ENCODE measurements around the gene A4GNT. TPM values are rescaled to one million over a fixed set of nuclear protein-coding genes. Genes with fewer than 3 reads are reported as not detected.
"Not testable (repeated sequence)": the region's sequence is repeated elsewhere in the genome, so short reads cannot be mapped to it uniquely, and the experiment has no call there.

The A4GNT gene
- total RNA-seq, 4 donors from 2014 or later = not detected

DNA sequence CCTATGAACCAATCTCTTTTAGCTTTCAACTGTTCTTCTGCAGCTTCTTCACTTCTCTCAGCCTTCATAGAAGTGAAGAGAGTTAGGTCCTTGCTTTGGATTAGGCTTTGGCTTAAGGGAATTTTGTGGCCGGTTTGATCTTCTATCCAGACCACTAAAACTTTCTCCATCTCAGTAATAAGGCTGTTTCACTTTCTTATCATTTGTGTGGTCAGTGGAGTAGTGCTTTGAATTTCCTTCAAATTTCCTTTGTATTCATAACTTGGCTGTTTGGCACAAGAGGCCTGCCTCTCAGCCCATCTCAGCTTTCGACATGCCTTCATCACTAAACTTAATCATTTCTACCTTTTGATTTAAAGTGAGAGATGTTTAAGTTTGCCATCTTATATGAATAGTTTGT lies 38.5 kb downstream of the A4GNT start:
- Histone ChIP-seq H3K4me1 (peaks cover 3% of the 10 kb centered on the region), H3K27me3 (no peaks in the 10 kb centered on the region), H3K9me3 (no peaks in the 10 kb centered on the region), H3K36me3 (peaks cover 21% of the 10 kb centered on the region), H3K27ac (no peak overlapping the region), H3K4me3 (no peak overlapping the region)
- TF ChIP-seq POLR2AphosphoS5 (IDR thresholded peaks at IDR 0.05) (no peak), POLR2A (IDR thresholded peaks at IDR 0.05) (no peak), EP300 (IDR thresholded peaks at IDR 0.05) (no peak)
- TF ChIP-seq, protein P1, sequence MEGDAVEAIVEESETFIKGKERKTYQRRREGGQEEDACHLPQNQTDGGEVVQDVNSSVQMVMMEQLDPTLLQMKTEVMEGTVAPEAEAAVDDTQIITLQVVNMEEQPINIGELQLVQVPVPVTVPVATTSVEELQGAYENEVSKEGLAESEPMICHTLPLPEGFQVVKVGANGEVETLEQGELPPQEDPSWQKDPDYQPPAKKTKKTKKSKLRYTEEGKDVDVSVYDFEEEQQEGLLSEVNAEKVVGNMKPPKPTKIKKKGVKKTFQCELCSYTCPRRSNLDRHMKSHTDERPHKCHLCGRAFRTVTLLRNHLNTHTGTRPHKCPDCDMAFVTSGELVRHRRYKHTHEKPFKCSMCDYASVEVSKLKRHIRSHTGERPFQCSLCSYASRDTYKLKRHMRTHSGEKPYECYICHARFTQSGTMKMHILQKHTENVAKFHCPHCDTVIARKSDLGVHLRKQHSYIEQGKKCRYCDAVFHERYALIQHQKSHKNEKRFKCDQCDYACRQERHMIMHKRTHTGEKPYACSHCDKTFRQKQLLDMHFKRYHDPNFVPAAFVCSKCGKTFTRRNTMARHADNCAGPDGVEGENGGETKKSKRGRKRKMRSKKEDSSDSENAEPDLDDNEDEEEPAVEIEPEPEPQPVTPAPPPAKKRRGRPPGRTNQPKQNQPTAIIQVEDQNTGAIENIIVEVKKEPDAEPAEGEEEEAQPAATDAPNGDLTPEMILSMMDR (IDR thresholded peaks at IDR 0.05) = no peak
- DNase-seq (ENCODE audit: low spot score in 2 of 2) = no peak
- WGBS = 89% methylated on average over 2 of the region's 2 CpGs

DNA sequence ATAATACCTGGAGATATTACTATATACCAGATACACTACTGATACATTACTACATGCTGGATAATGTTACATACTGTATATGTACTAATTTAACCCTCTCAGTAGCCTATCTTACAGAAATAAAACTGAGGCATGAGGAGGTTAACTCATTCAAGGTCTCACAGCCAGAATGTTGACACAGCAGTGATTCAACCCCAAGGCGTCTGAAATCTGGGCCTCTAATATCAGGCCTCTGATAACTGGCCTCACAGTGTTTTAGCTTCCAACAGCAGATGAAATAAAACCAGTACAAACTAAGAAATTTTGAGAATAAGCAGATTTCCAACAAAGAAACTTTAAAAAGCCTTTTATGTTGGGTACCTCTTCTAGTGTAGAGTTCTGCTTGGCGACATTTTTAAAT lies 40.2 kb downstream of the A4GNT start:
- no peak overlapping the region for H3K27ac ChIP-seq
- WGBS = 84% methylated on average over 2 of the region's 2 CpGs
- TF ChIP-seq POLR2A (IDR thresholded peaks at IDR 0.05) = no peak
- TF ChIP-seq, protein P1 (IDR thresholded peaks at IDR 0.05) = no peak
- TF ChIP-seq EP300 (IDR thresholded peaks at IDR 0.05) = no peak
- TF ChIP-seq POLR2AphosphoS5 (IDR thresholded peaks at IDR 0.05) = no peak
- H3K27me3 ChIP-seq = no peaks in the 10 kb centered on the region
- peaks cover 33% of the 10 kb centered on the region for H3K36me3 ChIP-seq
- no peak overlapping the region for H3K4me3 ChIP-seq
- no peaks in the 10 kb centered on the region for H3K9me3 ChIP-seq
- no peaks in the 10 kb centered on the region for H3K4me1 ChIP-seq
- no peak for DNase-seq (ENCODE audit: low spot score in 2 of 2)

GRCh38 chr3:138089091-138089490 lies 43.1 kb downstream of the A4GNT start:
- Histone ChIP-seq H3K9me3 (no peaks in the 10 kb centered on the region), H3K27ac (no peak overlapping the region), H3K27me3 (no peaks in the 10 kb centered on the region), H3K4me3 (no peak overlapping the region), H3K4me1 (no peaks in the 10 kb centered on the region), H3K36me3 (peaks cover 38% of the 10 kb centered on the region)
- TF ChIP-seq POLR2AphosphoS5 (IDR thresholded peaks at IDR 0.05) (no peak), POLR2A (IDR thresholded peaks at IDR 0.05) (no peak), EP300 (IDR thresholded peaks at IDR 0.05) (no peak)
- TF ChIP-seq, protein P1 (IDR thresholded peaks at IDR 0.05) = no peak
- DNase-seq (ENCODE audit: low spot score in 2 of 2) = no peak
- 52% methylated on average over 3 of the region's 3 CpGs for WGBS

- 100% methylated on average over 1 of the region's 3 CpGs for WGBS
- not testable (repeated sequence) for H3K27me3 ChIP-seq; H3K4me3 ChIP-seq; DNase-seq (ENCODE audit: low spot score in 2 of 2); H3K27ac ChIP-seq; H3K9me3 ChIP-seq
- peaks cover 20% of the 10 kb centered on the region for H3K4me1 ChIP-seq
- H3K36me3 ChIP-seq = peaks cover 38% of the 10 kb centered on the region
Observed at GRCh38 chr3:138085745-138086144, 46.4 kb downstream of the A4GNT start.

- no peak for DNase-seq (ENCODE audit: low spot score in 2 of 2)
- Histone ChIP-seq H3K27ac (no peak overlapping the region), H3K4me1 (peaks cover 20% of the 10 kb centered on the region), H3K4me3 (no peak overlapping the region), H3K36me3 (peaks cover 42% of the 10 kb centered on the region), H3K9me3 (no peaks in the 10 kb centered on the region), H3K27me3 (no peaks in the 10 kb centered on the region)
- TF ChIP-seq POLR2A (IDR thresholded peaks at IDR 0.05) (no peak), POLR2AphosphoS5 (IDR thresholded peaks at IDR 0.05) (no peak), EP300 (IDR thresholded peaks at IDR 0.05) (no peak)
- TF ChIP-seq, protein P1 (IDR thresholded peaks at IDR 0.05) = no peak
Observed at GRCh38 chr3:138084196-138084595, 48.0 kb downstream of the A4GNT start.

DNA sequence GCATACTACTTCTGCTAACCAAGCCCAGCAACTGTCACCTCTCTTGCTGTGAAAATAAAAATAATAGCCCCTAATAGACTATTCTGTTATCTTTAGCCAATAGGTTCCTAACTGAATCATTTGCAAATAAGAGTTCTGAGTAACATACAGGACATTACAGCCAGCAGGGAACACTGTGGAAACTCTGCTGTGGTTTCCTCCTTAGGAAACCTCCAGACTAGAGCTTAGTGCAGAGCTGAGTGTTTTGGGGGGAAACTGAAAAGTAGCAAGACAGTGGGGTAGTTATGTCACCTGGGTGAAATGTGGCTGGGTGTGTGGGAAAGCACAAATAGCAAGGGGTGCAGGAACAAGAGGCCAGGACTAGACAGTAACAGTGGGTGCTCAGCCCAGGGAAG lies 49.2 kb downstream of the A4GNT start:
- Histone ChIP-seq H3K27me3 (no peaks in the 10 kb centered on the region), H3K9me3 (no peaks in the 10 kb centered on the region), H3K27ac (no peak overlapping the region), H3K4me3 (no peak overlapping the region), H3K4me1 (peaks cover 20% of the 10 kb centered on the region), H3K36me3 (peaks cover 36% of the 10 kb centered on the region)
- TF ChIP-seq, protein P1 (IDR thresholded peaks at IDR 0.05) = no peak
- no peak for TF ChIP-seq POLR2A (IDR thresholded peaks at IDR 0.05)
- TF ChIP-seq POLR2AphosphoS5 (IDR thresholded peaks at IDR 0.05) = no peak
- TF ChIP-seq EP300 (IDR thresholded peaks at IDR 0.05) = no peak
- DNase-seq (ENCODE audit: low spot score in 2 of 2) = no peak
